H9 (cell line): ENCODE results near the gene HIVEP1. TPM values are rescaled to one million over a fixed set of nuclear protein-coding genes. Genes with fewer than 3 reads are reported as not detected.

Source experiments
- DNase-seq: peaks from one replicate; pipeline ENCODE4 v3.0.0-alpha.2; 2017
- H2AFZ ChIP-seq: one replicate; pipeline ENCODE4 v1.6.1; 2013; ENCODE audit warnings: mild to moderate bottlenecking, low read length, control low read depth, moderate library complexity
- H2AK5ac ChIP-seq: 2 replicates; pipeline ENCODE4 v1.6.1; 2013; ENCODE audit warnings: low read length, control low read depth, mixed read lengths; ENCODE audit not compliant: insufficient read length
- H2BK120ac ChIP-seq: one replicate; pipeline ENCODE4 v1.6.1; 2013; ENCODE audit warnings: low read depth, mild to moderate bottlenecking, low read length, control low read depth, inconsistent platforms; ENCODE audit not compliant: poor library complexity, severe bottlenecking
- H2BK12ac ChIP-seq: 2 replicates; pipeline ENCODE4 v1.6.1; 2013; ENCODE audit warnings: low read length, control low read depth, mixed read lengths, low read depth; ENCODE audit not compliant: insufficient read length
- H2BK15ac ChIP-seq: 2 replicates; pipeline ENCODE4 v1.6.1; 2013; ENCODE audit warnings: low read depth, low read length, control low read depth
- H2BK20ac ChIP-seq: one replicate; pipeline ENCODE4 v1.6.1; 2013; ENCODE audit warnings: low read depth, mild to moderate bottlenecking, low read length, control low read depth, inconsistent platforms; ENCODE audit not compliant: poor library complexity, severe bottlenecking
- H2BK5ac ChIP-seq: 2 replicates; pipeline ENCODE4 v1.6.1; 2013; ENCODE audit warnings: low read length, control low read depth, mixed read lengths; ENCODE audit not compliant: insufficient read length
- H3K14ac ChIP-seq: 2 replicates; pipeline ENCODE4 v1.6.1; 2013; ENCODE audit warnings: low read length, control low read depth; ENCODE audit not compliant: insufficient read depth
- H3K18ac ChIP-seq: 2 replicates; pipeline ENCODE4 v1.6.1; 2013; ENCODE audit warnings: low read depth, mild to moderate bottlenecking, mixed read lengths, low read length, control low read depth; ENCODE audit not compliant: insufficient read length
- H3K23ac ChIP-seq: 2 replicates; pipeline ENCODE4 v1.6.1; 2013; ENCODE audit warnings: low read length, control low read depth, mixed read lengths, low read depth; ENCODE audit not compliant: insufficient read length
- H3K23me2 ChIP-seq: 2 replicates; pipeline ENCODE4 v1.6.1; 2013; ENCODE audit warnings: low read depth, mild to moderate bottlenecking, mixed read lengths, low read length, control low read depth; ENCODE audit not compliant: insufficient read length, poor library complexity, severe bottlenecking
- H3K27ac ChIP-seq: 2 replicates; pipeline ENCODE4 v1.5.1; 2013; ENCODE audit warnings: low read length, control low read depth, mixed read lengths, low read depth; ENCODE audit not compliant: insufficient read length
- H3K27me3 ChIP-seq: 2 replicates; pipeline ENCODE4 v1.6.1; 2013; ENCODE audit warnings: low read length, control low read depth, inconsistent platforms; ENCODE audit not compliant: insufficient read depth
- H3K4ac ChIP-seq: 2 replicates; pipeline ENCODE4 v1.6.1; 2013; ENCODE audit warnings: low read depth, mild to moderate bottlenecking, control low read depth, inconsistent platforms, low read length, moderate library complexity
- H3K4me1 ChIP-seq: 2 replicates; pipeline ENCODE4 v1.6.1; 2013; ENCODE audit warnings: low read length, control low read depth, inconsistent platforms; ENCODE audit not compliant: insufficient read depth
- H3K4me2 ChIP-seq: 2 replicates; pipeline ENCODE4 v1.6.1; 2013; ENCODE audit warnings: low read length, control low read depth, mixed read lengths; ENCODE audit not compliant: insufficient read length, insufficient read depth
- H3K56ac ChIP-seq: 2 replicates; pipeline ENCODE4 v1.6.1; 2013; ENCODE audit warnings: low read depth, mild to moderate bottlenecking, mixed read lengths, low read length, control low read depth; ENCODE audit not compliant: insufficient read length
- H3K79me1 ChIP-seq: 2 replicates; pipeline ENCODE4 v1.6.1; 2013; ENCODE audit warnings: low read depth, mild to moderate bottlenecking, moderate library complexity, low read length, control low read depth, inconsistent platforms; ENCODE audit not compliant: insufficient read depth, poor library complexity, severe bottlenecking
- H3K79me2 ChIP-seq: 2 replicates; pipeline ENCODE4 v1.6.1; 2013; ENCODE audit warnings: low read length, control low read depth, inconsistent platforms; ENCODE audit not compliant: insufficient read depth
- H3K9ac ChIP-seq: 2 replicates; pipeline ENCODE4 v1.6.1; 2013; ENCODE audit warnings: low read length, control low read depth, mixed read lengths; ENCODE audit not compliant: insufficient read length; ENCODE audit errors: extremely low read depth
- H3K9me3 ChIP-seq: one replicate; pipeline ENCODE4 v1.6.1; 2013; ENCODE audit warnings: low read depth, low read length, inconsistent platforms; ENCODE audit not compliant: control insufficient read depth
- H3T11ph ChIP-seq: one replicate; pipeline ENCODE4 v1.6.1; 2013; ENCODE audit warnings: mild to moderate bottlenecking, low read length, control low read depth, inconsistent platforms
- H4K20me1 ChIP-seq: one replicate; pipeline ENCODE4 v1.6.1; 2013; ENCODE audit not compliant: control insufficient read depth, insufficient read length, insufficient read depth
- H4K5ac ChIP-seq: 2 replicates; pipeline ENCODE4 v1.6.1; 2013; ENCODE audit warnings: low read depth, mild to moderate bottlenecking, mixed read lengths, low read length, control low read depth; ENCODE audit not compliant: insufficient read length
- H4K8ac ChIP-seq: replicated peaks from 2 replicates; pipeline ENCODE4 v1.6.1; 2013; ENCODE audit warnings: low read length, control low read depth, mixed read lengths, low read depth; ENCODE audit not compliant: insufficient read length
- H4K91ac ChIP-seq: 2 replicates; pipeline ENCODE4 v1.6.1; 2013; ENCODE audit warnings: low read depth, mild to moderate bottlenecking, moderate library complexity, mixed read lengths, low read length, control low read depth; ENCODE audit not compliant: insufficient read length
- H3K27ac Mint-ChIP-seq, 3 experiments: 2 replicates in 2 of 3; 3 replicates in 1 of 3; pipeline ENCODE4 v1.8.0; 2020 to 2021; ENCODE audit warnings: mixed read lengths in 3 of 3, mild to moderate bottlenecking in 1 of 3, moderate library complexity in 1 of 3
- H3K27me3 Mint-ChIP-seq: 2 replicates; pipeline ENCODE4 v1.8.0; 2021; ENCODE audit warnings: low read depth, mild to moderate bottlenecking, moderate library complexity, mixed read lengths
- H3K36me3 Mint-ChIP-seq, 3 experiments: 2 replicates in 2 of 3; 3 replicates in 1 of 3; pipeline ENCODE4 v1.8.0; 2020 to 2021; ENCODE audit warnings: low read depth in 3 of 3, mixed read lengths in 3 of 3; ENCODE audit not compliant: insufficient read depth in 1 of 3
- H3K4me1 Mint-ChIP-seq, 2 experiments: 2 replicates each; pipeline ENCODE4 v1.8.0; 2020; ENCODE audit warnings: mixed read lengths in 2 of 2
- H3K4me3 Mint-ChIP-seq, 2 experiments: 2 replicates in 1 of 2; 3 replicates in 1 of 2; pipeline ENCODE4 v1.8.0; 2020 to 2021; ENCODE audit warnings: mild to moderate bottlenecking in 2 of 2, mixed read lengths in 2 of 2, moderate library complexity in 1 of 2
- H3K9me3 Mint-ChIP-seq, 2 experiments: 2 replicates in 1 of 2; 3 replicates in 1 of 2; pipeline ENCODE4 v1.8.0; 2020; ENCODE audit warnings: mild to moderate bottlenecking in 2 of 2, mixed read lengths in 2 of 2, moderate library complexity in 1 of 2
- WGBS: extraction: QIAGEN DNeasy Blood & Tissue Kit; methylation state at CpG from one replicate; pipeline ENCODE4 v1.1.7; 2013; ENCODE audit warnings: missing lambda C conversion rate, low lambda C conversion rate, mixed read lengths; ENCODE audit not compliant: insufficient read length; ENCODE audit errors: extremely low coverage; 5-methylcytosine and 5-hydroxymethylcytosine counted together
- total RNA-seq: library from RNA; stranded (reverse); gene quantifications from 2 replicates; pipeline ENCODE4 v1.2.1, GENCODE V29; 2021
- TF ChIP-seq, protein P1 (sequence below): fragments of 200-600 bp; sonication (generic); conservative IDR thresholded peaks from 3 replicates; pipeline ENCODE4 v1.8.0; 2021; ENCODE audit warnings: antibody characterized with exemption, mild to moderate bottlenecking

HIVEP1 gene
- total RNA-seq, 1 experiment from 2014 or later = 44.2 TPM

DNA sequence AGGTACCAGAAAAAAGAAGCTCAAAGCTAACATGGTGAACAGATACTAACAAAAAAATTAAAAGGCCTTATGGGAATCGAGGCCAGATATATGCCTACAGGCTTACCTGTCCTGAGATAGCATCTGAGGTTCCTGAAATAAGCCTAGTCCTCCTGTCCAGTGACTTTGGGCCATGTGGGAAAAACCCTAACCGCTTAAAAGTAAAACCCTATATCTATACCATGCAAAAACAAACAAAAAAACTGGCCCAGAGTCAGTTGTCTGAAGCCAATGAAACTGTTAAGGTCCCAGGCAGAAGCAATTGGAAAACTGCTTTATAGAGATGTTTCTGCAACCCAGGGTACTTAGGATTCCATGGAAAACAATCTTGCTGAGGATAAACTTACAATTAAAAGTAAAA is 122.9 kb downstream of the HIVEP1 start:
- Histone ChIP-seq H3K4ac (no peak overlapping the region), H2AK5ac (no peak overlapping the region), H3K23ac (no peak overlapping the region), H4K5ac (no peak overlapping the region), H3K9me3 (peaks cover 14% of the 10 kb centered on the region), H3K23me2 (no peaks in the 10 kb centered on the region), H2BK12ac (no peak overlapping the region), H3K79me1 (no peaks in the 10 kb centered on the region), H3K27me3 (no peaks in the 10 kb centered on the region), H3T11ph (no peak overlapping the region), H2BK5ac (no peak overlapping the region), H2BK120ac (no peak overlapping the region), H3K18ac (no peak overlapping the region), H4K20me1 (no peaks in the 10 kb centered on the region), H2BK20ac (no peak overlapping the region), H3K4me2 (no peak overlapping the region), H3K27ac (no peak overlapping the region), H3K4me1 (no peaks in the 10 kb centered on the region), H4K91ac (no peak overlapping the region), H3K56ac (no peak overlapping the region), H3K79me2 (no peaks in the 10 kb centered on the region), H2AFZ (no peak overlapping the region), H2BK15ac (no peak overlapping the region), H3K9ac (no peak overlapping the region), H3K14ac (no peak overlapping the region), H4K8ac (no peak overlapping the region)
- Mint-ChIP-seq H3K4me3 (no peak overlapping the region), H3K9me3 (peaks cover 12 to 21% of the 10 kb centered on the region in 2 experiments), H3K4me1 (peaks cover 7% of the 10 kb centered on the region in 2 experiments), H3K27me3 (no peaks in the 10 kb centered on the region), H3K27ac (no peak overlapping the region), H3K36me3 (peaks cover 42 to 54% (median 50%) of the 10 kb centered on the region in 3 experiments)
- TF ChIP-seq, protein P1, sequence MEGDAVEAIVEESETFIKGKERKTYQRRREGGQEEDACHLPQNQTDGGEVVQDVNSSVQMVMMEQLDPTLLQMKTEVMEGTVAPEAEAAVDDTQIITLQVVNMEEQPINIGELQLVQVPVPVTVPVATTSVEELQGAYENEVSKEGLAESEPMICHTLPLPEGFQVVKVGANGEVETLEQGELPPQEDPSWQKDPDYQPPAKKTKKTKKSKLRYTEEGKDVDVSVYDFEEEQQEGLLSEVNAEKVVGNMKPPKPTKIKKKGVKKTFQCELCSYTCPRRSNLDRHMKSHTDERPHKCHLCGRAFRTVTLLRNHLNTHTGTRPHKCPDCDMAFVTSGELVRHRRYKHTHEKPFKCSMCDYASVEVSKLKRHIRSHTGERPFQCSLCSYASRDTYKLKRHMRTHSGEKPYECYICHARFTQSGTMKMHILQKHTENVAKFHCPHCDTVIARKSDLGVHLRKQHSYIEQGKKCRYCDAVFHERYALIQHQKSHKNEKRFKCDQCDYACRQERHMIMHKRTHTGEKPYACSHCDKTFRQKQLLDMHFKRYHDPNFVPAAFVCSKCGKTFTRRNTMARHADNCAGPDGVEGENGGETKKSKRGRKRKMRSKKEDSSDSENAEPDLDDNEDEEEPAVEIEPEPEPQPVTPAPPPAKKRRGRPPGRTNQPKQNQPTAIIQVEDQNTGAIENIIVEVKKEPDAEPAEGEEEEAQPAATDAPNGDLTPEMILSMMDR = no peak
- DNase-seq = no peak
- no CpG with 5 or more reads among the region's 2 CpGs for WGBS
